ENCODE measurements around the gene BEGAIN. TPM values are rescaled to one million over a fixed set of nuclear protein-coding genes. Genes with fewer than 3 reads are reported as not detected.
A peak's percentile ranks its signal among the peaks of the same experiment; 100 is the strongest.

Gene BEGAIN
- total and polyA plus RNA-seq, 4 donors = 0.28 to 2.6 (median 1.00) TPM

DNA sequence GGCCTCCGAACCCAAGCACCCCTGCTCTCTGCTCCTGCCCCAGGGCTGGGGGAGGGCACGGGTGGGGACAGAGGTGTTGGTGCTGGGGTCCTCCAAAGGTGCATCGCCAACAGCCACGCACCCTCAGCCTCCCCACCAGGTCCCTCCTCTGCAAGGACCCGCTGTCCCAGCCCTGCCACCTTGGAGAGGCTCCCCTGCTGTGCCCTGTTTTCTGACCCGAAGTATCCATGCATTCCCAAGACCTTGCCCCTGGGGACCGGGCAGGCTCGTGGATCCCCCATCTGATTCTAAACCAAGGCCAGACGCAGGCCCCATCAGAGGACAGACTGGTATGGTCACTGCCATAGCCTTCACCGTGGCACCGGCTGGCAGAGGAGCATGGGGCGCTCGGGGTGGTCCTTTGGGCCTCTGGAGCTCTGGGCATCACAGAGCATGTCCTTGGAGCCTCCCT lies 22.7 kb upstream of the BEGAIN start:
- intact Hi-C loops (cut with DNase I) = no loop called here

DNA sequence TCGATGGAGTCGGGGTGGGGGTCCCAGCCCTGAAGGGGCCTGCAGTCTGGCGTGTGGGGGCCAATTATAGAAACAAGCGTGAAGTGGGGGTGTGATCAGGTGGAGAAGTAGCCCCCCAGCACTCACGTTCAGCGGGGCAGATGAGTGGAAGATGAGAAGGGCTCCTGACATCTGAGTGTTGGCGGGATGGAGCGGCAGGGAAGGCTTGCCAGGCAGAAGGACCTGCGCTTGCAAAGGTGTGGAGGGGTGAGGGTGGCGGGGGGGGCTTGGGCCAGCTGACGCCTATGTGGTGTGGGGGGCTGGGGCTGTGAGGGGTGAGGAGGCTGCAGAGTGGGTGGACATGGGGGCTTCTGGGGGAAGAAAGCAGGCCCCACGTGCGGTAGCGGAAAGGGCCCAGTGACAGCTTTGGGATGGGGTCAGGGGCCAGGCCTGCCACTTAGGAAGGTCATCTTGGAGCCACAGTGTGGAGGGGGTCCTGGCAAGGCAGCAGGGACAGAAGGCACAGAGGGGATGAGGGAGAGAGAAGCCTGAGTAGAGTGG lies 22.2 kb upstream of the BEGAIN start:
- intact Hi-C loops (cut with DNase I) = no loop called here
- Histone ChIP-seq H3K27ac (ENCODE audit: low read depth in 1 of 2, low read length in 2 of 2) (no peak overlapping the region), H3K4me3 (ENCODE audit: low read length in 2 of 2) (no peak overlapping the region), H3K36me3 (ENCODE audit: control insufficient read depth in 1 of 2, insufficient read depth in 2 of 2, low read length in 1 of 2) (no peaks in the 10 kb centered on the region), H3K27me3 (ENCODE audit: control insufficient read depth in 1 of 2, insufficient read depth in 2 of 2, low read length in 1 of 2) (no peaks in the 10 kb centered on the region), H3K9me3 (ENCODE audit: control insufficient read depth, low read length) (no peaks in the 10 kb centered on the region), H3K4me1 (ENCODE audit: control insufficient read depth in 1 of 2, insufficient read depth in 2 of 2, low read length in 2 of 2) (no peaks in the 10 kb centered on the region)
- DNase-seq (no peak), ATAC-seq (ENCODE audit: low FRiP score) (no peak)
- WGBS, 2 donors = 83 to 84% methylated on average over 14 of the region's 14 CpGs

More for the DNA sequence above, 22.7 kb upstream of the BEGAIN start:
- WGBS, 2 donors = 86 to 88% methylated on average over 13 of the region's 13 CpGs
- H3K27me3 ChIP-seq (ENCODE audit: control insufficient read depth in 1 of 2, insufficient read depth in 2 of 2, low read length in 1 of 2) = no peaks in the 10 kb centered on the region
- ATAC-seq (ENCODE audit: low FRiP score) (no peak), DNase-seq (no peak)
- H3K4me1 ChIP-seq (ENCODE audit: control insufficient read depth in 1 of 2, insufficient read depth in 2 of 2, low read length in 2 of 2) = no peaks in the 10 kb centered on the region
- no peaks in the 10 kb centered on the region for H3K9me3 ChIP-seq (ENCODE audit: control insufficient read depth, low read length)
- H3K4me3 ChIP-seq (ENCODE audit: low read length in 2 of 2) = no peak overlapping the region
- H3K36me3 ChIP-seq (ENCODE audit: control insufficient read depth in 1 of 2, insufficient read depth in 2 of 2, low read length in 1 of 2) = no peaks in the 10 kb centered on the region
- no peak overlapping the region for H3K27ac ChIP-seq (ENCODE audit: low read depth in 1 of 2, low read length in 2 of 2)

DNA sequence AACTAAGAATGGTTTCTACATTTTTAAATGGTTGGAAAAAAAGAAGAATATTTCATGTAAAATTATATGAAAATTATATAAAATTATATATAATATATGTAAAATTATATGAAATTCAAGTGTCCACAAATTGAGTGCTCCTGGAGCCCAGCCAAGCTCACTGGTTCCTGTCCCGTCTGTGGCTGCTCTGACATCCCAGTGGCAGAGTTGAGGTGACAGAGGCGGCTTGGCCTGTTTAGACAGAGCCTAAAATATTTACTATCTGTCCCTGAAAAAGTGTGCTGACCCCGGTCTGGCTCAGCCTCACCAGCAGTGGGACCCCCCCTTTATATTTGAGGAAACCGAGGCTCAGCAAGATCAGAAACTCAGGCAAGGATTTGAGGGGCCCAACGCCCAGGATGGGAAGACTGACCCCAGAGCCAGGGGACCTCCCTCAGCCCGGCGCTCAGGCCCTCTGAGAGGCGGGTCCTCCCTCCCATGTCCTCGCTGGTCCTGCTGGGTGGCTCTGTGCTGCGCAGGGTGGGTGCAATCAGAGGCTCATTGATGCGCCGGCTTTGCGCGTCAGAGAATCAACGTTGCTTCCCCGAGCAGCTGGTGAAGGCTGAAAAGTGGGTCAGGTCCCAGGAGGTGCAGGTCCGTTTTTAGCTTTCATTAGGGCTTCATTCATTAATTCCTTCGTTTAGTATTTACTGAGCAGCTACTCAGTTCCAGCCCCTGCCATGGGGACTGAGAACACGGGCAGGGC lies 21.5 kb upstream of the BEGAIN start:
- Histone ChIP-seq H3K36me3 (ENCODE audit: control insufficient read depth in 1 of 2, insufficient read depth in 2 of 2, low read length in 1 of 2) (no peaks in the 10 kb centered on the region), H3K27me3 (ENCODE audit: control insufficient read depth in 1 of 2, insufficient read depth in 2 of 2, low read length in 1 of 2) (no peaks in the 10 kb centered on the region), H3K4me1 (ENCODE audit: control insufficient read depth in 1 of 2, insufficient read depth in 2 of 2, low read length in 2 of 2) (no peaks in the 10 kb centered on the region), H3K4me3 (ENCODE audit: low read length in 2 of 2) (no peak overlapping the region), H3K27ac (ENCODE audit: low read depth in 1 of 2, low read length in 2 of 2) (no peak overlapping the region), H3K9me3 (ENCODE audit: control insufficient read depth, low read length) (no peaks in the 10 kb centered on the region)
- DNase-seq = no peak
- no peak for ATAC-seq (ENCODE audit: low FRiP score)
- 82 to 84% methylated on average over 19 of the region's 19 CpGs for WGBS, 2 donors
- intact Hi-C loops (cut with DNase I) = no loop called here

DNA sequence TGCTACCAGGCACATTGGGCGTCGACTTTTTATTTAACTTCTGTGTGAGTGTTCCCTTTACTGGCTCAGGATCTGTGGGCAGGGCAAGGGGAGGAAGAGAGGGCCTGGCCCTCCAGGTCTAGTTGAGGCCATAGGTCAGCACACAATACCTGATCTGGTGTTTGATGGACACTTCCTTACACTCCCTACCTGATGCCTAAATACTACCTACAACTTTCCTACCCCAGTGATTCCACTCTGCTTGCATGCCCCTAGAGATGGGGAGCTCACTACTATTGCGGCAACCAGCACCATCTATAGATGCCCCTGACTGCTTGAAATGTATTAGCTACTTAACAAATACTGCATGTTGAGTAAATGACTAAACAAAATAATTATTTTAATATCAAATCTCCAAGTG lies 20.8 kb upstream of the BEGAIN start:
- ATAC-seq (ENCODE audit: low FRiP score) (no peak), DNase-seq (no peak)
- 93 to 96% methylated on average over 3 of the region's 3 CpGs for WGBS, 2 donors
- intact Hi-C loops (cut with DNase I) = no loop called here
- no peaks in the 10 kb centered on the region for H3K36me3 ChIP-seq (ENCODE audit: control insufficient read depth in 1 of 2, insufficient read depth in 2 of 2, low read length in 1 of 2)
- H3K27ac ChIP-seq (ENCODE audit: low read depth in 1 of 2, low read length in 2 of 2) = no peak overlapping the region
- H3K9me3 ChIP-seq (ENCODE audit: control insufficient read depth, low read length) = no peaks in the 10 kb centered on the region
- no peaks in the 10 kb centered on the region for H3K4me1 ChIP-seq (ENCODE audit: control insufficient read depth in 1 of 2, insufficient read depth in 2 of 2, low read length in 2 of 2)
- no peak overlapping the region for H3K4me3 ChIP-seq (ENCODE audit: low read length in 2 of 2)
- H3K27me3 ChIP-seq (ENCODE audit: control insufficient read depth in 1 of 2, insufficient read depth in 2 of 2, low read length in 1 of 2) = no peaks in the 10 kb centered on the region

DNA sequence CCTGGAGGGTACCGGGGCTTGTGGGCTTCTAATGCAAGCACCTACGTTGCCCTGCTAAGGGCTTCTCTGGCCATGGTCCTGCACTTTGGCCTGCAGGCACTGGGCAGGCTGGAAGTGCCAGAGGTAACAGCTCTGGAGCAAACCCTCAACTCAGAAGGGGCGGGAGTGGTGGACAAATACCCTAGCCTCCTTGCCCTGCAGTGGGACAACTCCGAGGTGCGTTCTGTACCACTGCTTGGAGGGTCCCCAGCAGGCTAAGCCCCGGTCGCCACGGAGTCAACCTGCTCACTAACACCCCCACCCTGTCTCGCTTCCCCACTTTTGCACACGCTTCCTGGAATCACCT lies 20.4 kb upstream of the BEGAIN start:
- Histone ChIP-seq H3K9me3 (ENCODE audit: control insufficient read depth, low read length) (peaks cover 2% of the 10 kb centered on the region), H3K27me3 (ENCODE audit: control insufficient read depth in 1 of 2, insufficient read depth in 2 of 2, low read length in 1 of 2) (no peaks in the 10 kb centered on the region), H3K27ac (ENCODE audit: low read depth in 1 of 2, low read length in 2 of 2) (no peak overlapping the region), H3K4me3 (ENCODE audit: low read length in 2 of 2) (no peak overlapping the region), H3K4me1 (ENCODE audit: control insufficient read depth in 1 of 2, insufficient read depth in 2 of 2, low read length in 2 of 2) (no peaks in the 10 kb centered on the region), H3K36me3 (ENCODE audit: control insufficient read depth in 1 of 2, insufficient read depth in 2 of 2, low read length in 1 of 2) (no peaks in the 10 kb centered on the region)
- intact Hi-C loops (cut with DNase I) = no loop called here
- DNase-seq = peak in 1 of 2 donors; percentile 64
- WGBS, 2 donors = 88% methylated on average over 10 of the region's 10 CpGs
- ATAC-seq (ENCODE audit: low FRiP score) = no peak

DNA sequence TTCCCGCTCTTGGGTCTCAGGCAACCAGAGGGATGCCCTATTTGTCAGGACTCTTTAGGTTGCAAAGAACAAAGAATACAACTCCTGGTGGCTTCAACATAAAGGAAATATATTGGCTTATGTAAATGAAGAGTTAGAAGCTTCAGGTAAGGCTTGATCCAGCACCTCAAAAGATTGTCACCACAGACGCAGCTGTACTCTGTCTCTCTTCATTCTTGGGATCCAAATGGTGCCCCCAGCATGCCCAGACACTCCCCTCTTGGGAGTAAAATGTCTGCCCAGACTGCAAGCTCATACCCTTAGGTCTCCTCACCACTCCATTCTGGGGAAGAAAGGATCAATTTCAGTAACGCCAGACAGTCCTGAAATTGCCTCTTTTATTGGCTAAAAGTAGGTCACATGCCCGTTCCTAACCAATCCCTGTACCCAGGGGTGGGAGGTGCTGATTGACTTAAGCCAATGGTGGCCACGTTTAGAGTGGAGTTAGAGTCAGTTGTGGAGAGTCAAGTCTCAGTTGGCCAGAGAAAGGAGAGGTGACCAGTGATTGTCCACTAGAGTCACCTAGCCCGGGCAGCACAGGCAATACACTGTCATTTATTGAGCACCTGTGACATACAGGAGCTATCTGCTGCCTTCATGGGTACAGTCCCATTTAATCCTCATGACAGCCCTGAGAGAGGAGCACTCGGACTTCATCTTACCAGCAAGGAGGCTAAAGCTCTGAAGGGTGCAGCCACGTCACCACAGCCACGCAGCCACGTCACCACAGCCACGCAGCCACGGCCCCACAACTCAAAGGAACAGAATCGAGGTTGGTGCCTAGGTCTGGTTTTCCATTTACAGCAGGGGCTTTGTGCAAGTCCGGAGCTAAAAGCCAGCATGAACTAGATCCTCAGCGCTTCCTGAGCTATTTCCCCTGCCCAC lies 19.7 kb upstream of the BEGAIN start:
- intact Hi-C loops (cut with DNase I) = no loop called here

DNA sequence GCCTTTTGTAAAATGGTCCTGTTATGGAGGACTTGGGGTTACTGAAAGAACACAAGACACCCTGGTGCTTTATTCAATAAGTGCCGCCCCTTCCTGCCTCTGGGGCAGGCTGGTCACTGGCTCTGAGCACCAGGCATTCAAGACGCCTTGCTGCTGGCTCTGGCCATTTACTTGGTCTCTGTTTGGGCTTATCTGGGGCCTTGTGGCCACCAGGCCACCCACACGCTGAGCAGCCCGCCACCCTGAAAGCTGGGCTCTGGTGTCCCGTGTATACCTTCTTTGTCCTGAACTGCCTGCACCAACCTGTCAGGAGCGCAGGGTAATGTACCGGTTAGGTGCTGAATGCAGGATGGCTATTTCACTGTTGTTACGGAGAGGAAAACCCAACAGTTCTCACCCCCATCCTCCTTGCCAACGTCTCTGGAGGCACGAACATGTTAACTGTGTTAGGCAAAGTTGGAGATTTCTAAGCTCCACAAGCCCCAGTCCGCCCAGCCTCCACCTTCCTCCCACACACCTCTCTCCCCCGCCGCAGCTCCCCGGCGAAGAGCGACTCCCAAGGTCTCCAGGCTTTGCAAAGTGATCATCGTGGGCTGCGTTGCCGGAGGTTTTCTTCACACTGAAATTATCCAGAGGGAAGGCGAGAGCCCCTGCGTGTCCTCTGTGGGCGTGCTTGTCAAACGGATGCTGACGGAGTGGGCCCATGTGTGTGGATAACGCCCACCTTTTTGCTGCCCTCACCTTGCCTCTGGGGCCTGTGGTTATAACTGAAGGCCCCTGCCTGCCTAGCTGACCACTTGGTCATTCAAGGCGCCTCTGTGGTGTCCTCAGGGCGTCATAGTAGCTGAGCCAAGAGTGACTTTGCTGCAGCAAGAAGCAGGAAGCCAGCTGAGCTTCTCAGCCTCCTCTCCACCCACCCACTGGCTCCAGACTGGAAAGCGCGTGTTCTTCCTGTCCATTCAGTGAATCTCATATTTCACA lies 18.8 kb upstream of the BEGAIN start:
- intact Hi-C loops (cut with DNase I) = no loop called here
- Histone ChIP-seq H3K27me3 (ENCODE audit: control insufficient read depth in 1 of 2, insufficient read depth in 2 of 2, low read length in 1 of 2) (no peaks in the 10 kb centered on the region), H3K9me3 (ENCODE audit: control insufficient read depth, low read length) (peaks cover 5% of the 10 kb centered on the region), H3K4me3 (ENCODE audit: low read length in 2 of 2) (no peak overlapping the region), H3K4me1 (ENCODE audit: control insufficient read depth in 1 of 2, insufficient read depth in 2 of 2, low read length in 2 of 2) (no peaks in the 10 kb centered on the region), H3K27ac (ENCODE audit: low read depth in 1 of 2, low read length in 2 of 2) (no peak overlapping the region), H3K36me3 (ENCODE audit: control insufficient read depth in 1 of 2, insufficient read depth in 2 of 2, low read length in 1 of 2) (no peaks in the 10 kb centered on the region)
- peak in 1 of 2 donors; percentile 70 for DNase-seq
- ATAC-seq (ENCODE audit: low FRiP score) = no peak
- 71% methylated on average over 29 of the region's 29 CpGs for WGBS, 2 donors

More for the DNA sequence above, 19.7 kb upstream of the BEGAIN start:
- peaks cover 5% of the 10 kb centered on the region for H3K9me3 ChIP-seq (ENCODE audit: control insufficient read depth, low read length)
- ATAC-seq (ENCODE audit: low FRiP score) (no peak), DNase-seq (peak in 1 of 2 donors; percentile 49)
- no peaks in the 10 kb centered on the region for H3K4me1 ChIP-seq (ENCODE audit: control insufficient read depth in 1 of 2, insufficient read depth in 2 of 2, low read length in 2 of 2)
- no peak overlapping the region for H3K27ac ChIP-seq (ENCODE audit: low read depth in 1 of 2, low read length in 2 of 2)
- H3K36me3 ChIP-seq (ENCODE audit: control insufficient read depth in 1 of 2, insufficient read depth in 2 of 2, low read length in 1 of 2) = no peaks in the 10 kb centered on the region
- WGBS, 2 donors = 82 to 83% methylated on average over 15 of the region's 15 CpGs
- H3K27me3 ChIP-seq (ENCODE audit: control insufficient read depth in 1 of 2, insufficient read depth in 2 of 2, low read length in 1 of 2) = no peaks in the 10 kb centered on the region
- no peak overlapping the region for H3K4me3 ChIP-seq (ENCODE audit: low read length in 2 of 2)

DNA sequence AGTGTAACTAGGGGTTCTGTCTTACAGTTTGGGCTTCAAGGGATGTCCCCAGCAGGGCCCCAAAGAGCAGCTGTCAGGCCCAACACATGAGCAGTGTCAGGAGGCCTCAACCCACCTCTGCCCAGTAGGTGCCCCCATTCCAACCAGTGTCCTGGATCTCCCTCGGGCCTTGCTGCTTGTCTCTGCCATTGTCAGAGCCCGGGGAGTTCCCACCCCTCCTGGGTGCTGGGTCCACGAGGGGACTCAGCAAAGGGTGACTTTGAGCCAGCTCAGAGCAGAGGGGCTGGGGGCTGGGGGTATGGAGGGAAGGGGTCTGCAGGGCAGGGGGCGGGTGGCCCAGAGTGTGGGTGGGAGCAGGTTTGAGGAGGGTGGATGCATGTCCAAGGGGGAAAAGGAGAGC lies 18.0 kb upstream of the BEGAIN start:
- DNase-seq (peak in 1 of 2 donors; percentile 51), ATAC-seq (ENCODE audit: low FRiP score) (no peak)
- WGBS, 2 donors = 70 to 80% methylated on average over 4 of the region's 4 CpGs
- Histone ChIP-seq H3K27ac (ENCODE audit: low read depth in 1 of 2, low read length in 2 of 2) (no peak overlapping the region), H3K4me3 (ENCODE audit: low read length in 2 of 2) (no peak overlapping the region), H3K4me1 (ENCODE audit: control insufficient read depth in 1 of 2, insufficient read depth in 2 of 2, low read length in 2 of 2) (no peaks in the 10 kb centered on the region), H3K36me3 (ENCODE audit: control insufficient read depth in 1 of 2, insufficient read depth in 2 of 2, low read length in 1 of 2) (no peaks in the 10 kb centered on the region), H3K9me3 (ENCODE audit: control insufficient read depth, low read length) (peaks cover 5% of the 10 kb centered on the region), H3K27me3 (ENCODE audit: control insufficient read depth in 1 of 2, insufficient read depth in 2 of 2, low read length in 1 of 2) (no peaks in the 10 kb centered on the region)
- intact Hi-C loops (cut with DNase I) = no loop called here

All from aorta (tissue), 5 donors.